ENCODE results near the gene GATA6.

Gene GATA6

GRCh38 chr18:22159014-22159413, 10.4 kb upstream of the GATA6 start:
- Mint-ChIP-seq H3K27me3 (peaks cover 17 to 34% of the 10 kb centered on the region in 2 donors), H3K4me3 (no peak overlapping the region), H3K27ac (no peak overlapping the region), H3K9me3 (no peaks in the 10 kb centered on the region), H3K36me3 (no peaks in the 10 kb centered on the region), H3K4me1 (no peaks in the 10 kb centered on the region)
- DNase-seq (no peak), ATAC-seq (replicated peaks) (no peak)

GRCh38 chr18:22161090-22161489, 8.3 kb upstream of the GATA6 start:
- peaks cover 27 to 48% of the 10 kb centered on the region in 2 donors for H3K27me3 Mint-ChIP-seq
- DNase-seq (no peak), ATAC-seq (replicated peaks) (no peak)
- H3K27ac Mint-ChIP-seq, result no peak overlapping the region
- no peaks in the 10 kb centered on the region for H3K36me3 Mint-ChIP-seq
- H3K9me3 Mint-ChIP-seq, result no peaks in the 10 kb centered on the region
- peaks cover 1 to 2% of the 10 kb centered on the region in 2 donors for H3K4me1 Mint-ChIP-seq
- H3K4me3 Mint-ChIP-seq, result no peak overlapping the region

- ATAC-seq (replicated peaks) (no peak), DNase-seq (no peak)
- peaks cover 40 to 66% of the 10 kb centered on the region in 2 donors for H3K27me3 Mint-ChIP-seq
- no peak overlapping the region for H3K4me3 Mint-ChIP-seq
- no peaks in the 10 kb centered on the region for H3K36me3 Mint-ChIP-seq
- peaks cover 8 to 10% of the 10 kb centered on the region in 2 donors for H3K4me1 Mint-ChIP-seq
- no peaks in the 10 kb centered on the region for H3K9me3 Mint-ChIP-seq
- H3K27ac Mint-ChIP-seq, result peak overlapping the region; percentile 69
These were observed 5.8 kb upstream of the GATA6 start for GRCh38 chr18:22163416-22164161.

GRCh38 chr18:22164337-22165048, 4.9 kb upstream of the GATA6 start:
- no peaks in the 10 kb centered on the region for H3K9me3 Mint-ChIP-seq
- H3K4me3 Mint-ChIP-seq, result no peak overlapping the region
- peak overlapping the region; percentile 69 for H3K27ac Mint-ChIP-seq
- no peak for DNase-seq
- H3K4me1 Mint-ChIP-seq, result peaks cover 12 to 13% of the 10 kb centered on the region in 2 donors
- H3K36me3 Mint-ChIP-seq, result no peaks in the 10 kb centered on the region
- no peak for ATAC-seq (replicated peaks)
- H3K27me3 Mint-ChIP-seq, result peaks cover 46 to 66% of the 10 kb centered on the region in 2 donors

GRCh38 chr18:22165049-22165602, 4.3 kb upstream of the GATA6 start:
- Mint-ChIP-seq H3K27me3 (peaks cover 53 to 73% of the 10 kb centered on the region in 2 donors), H3K4me3 (peak overlapping the region in 1 of 2 donors; percentile 64)

GRCh38 chr18:22165603-22166068, 3.8 kb upstream of the GATA6 start:
- H3K4me3 Mint-ChIP-seq, result no peak overlapping the region
- H3K36me3 Mint-ChIP-seq, result peaks cover 2 to 3% of the 10 kb centered on the region in 2 donors
- no peaks in the 10 kb centered on the region for H3K9me3 Mint-ChIP-seq
- DNase-seq (no peak), ATAC-seq (replicated peaks) (no peak)
- H3K4me1 Mint-ChIP-seq, result peaks cover 21 to 24% of the 10 kb centered on the region in 2 donors
- H3K27ac Mint-ChIP-seq, result no peak overlapping the region
- peaks cover 57 to 78% of the 10 kb centered on the region in 2 donors for H3K27me3 Mint-ChIP-seq

More at GRCh38 chr18:22165049-22165602, 4.3 kb upstream of the GATA6 start:
- no peaks in the 10 kb centered on the region for H3K9me3 Mint-ChIP-seq
- no peak for ATAC-seq (replicated peaks)
- peaks cover 18 to 19% of the 10 kb centered on the region in 2 donors for H3K4me1 Mint-ChIP-seq
- peak overlapping the region; percentile 77 for H3K27ac Mint-ChIP-seq
- H3K36me3 Mint-ChIP-seq, result no peaks in the 10 kb centered on the region
- DNase-seq, result no peak

GRCh38 chr18:22166069-22166950, 3.1 kb upstream of the GATA6 start:
- ATAC-seq (replicated peaks) (no peak), DNase-seq (no peak)
- Mint-ChIP-seq H3K36me3 (peaks cover 2 to 3% of the 10 kb centered on the region in 2 donors), H3K4me1 (peaks cover 23 to 30% of the 10 kb centered on the region in 2 donors), H3K27ac (peak overlapping the region; percentile 82), H3K27me3 (peaks cover 59 to 84% of the 10 kb centered on the region in 2 donors), H3K9me3 (no peaks in the 10 kb centered on the region), H3K4me3 (peak overlapping the region in 1 of 2 donors; percentile 41)

- H3K4me3 Mint-ChIP-seq, result no peak overlapping the region
- DNase-seq (no peak), ATAC-seq (replicated peaks) (no peak)
- H3K27me3 Mint-ChIP-seq, result peaks cover 59 to 79% of the 10 kb centered on the region in 2 donors
- peaks cover 23 to 30% of the 10 kb centered on the region in 2 donors for H3K4me1 Mint-ChIP-seq
- peaks cover 2 to 3% of the 10 kb centered on the region in 2 donors for H3K36me3 Mint-ChIP-seq
- no peaks in the 10 kb centered on the region for H3K9me3 Mint-ChIP-seq
- H3K27ac Mint-ChIP-seq, result peak overlapping the region; percentile 47
These were observed 2.3 kb upstream of the GATA6 start for GRCh38 chr18:22167091-22167470.

- peaks cover 2 to 3% of the 10 kb centered on the region in 2 donors for H3K36me3 Mint-ChIP-seq
- H3K4me3 Mint-ChIP-seq, result no peak overlapping the region
- peaks cover 64 to 82% of the 10 kb centered on the region in 2 donors for H3K27me3 Mint-ChIP-seq
- DNase-seq, result no peak
- no peaks in the 10 kb centered on the region for H3K9me3 Mint-ChIP-seq
- H3K27ac Mint-ChIP-seq, result peak overlapping the region; percentile 85
- peaks cover 23 to 30% of the 10 kb centered on the region in 2 donors for H3K4me1 Mint-ChIP-seq
- ATAC-seq (replicated peaks), result no peak
These were observed 1.7 kb upstream of the GATA6 start for GRCh38 chr18:22167471-22168241.

GRCh38 chr18:22168360-22168921, 948 bp upstream of the GATA6 start:
- no peak for DNase-seq
- H3K4me3 Mint-ChIP-seq, result peak overlapping the region; percentile 4 to 41
- H3K27me3 Mint-ChIP-seq, result peaks cover 69 to 82% of the 10 kb centered on the region in 2 donors
- peaks cover 2 to 3% of the 10 kb centered on the region in 2 donors for H3K36me3 Mint-ChIP-seq
- peak overlapping the region; percentile 85 for H3K27ac Mint-ChIP-seq
- H3K9me3 Mint-ChIP-seq, result no peaks in the 10 kb centered on the region
- ATAC-seq (replicated peaks), result no peak
- peaks cover 23 to 30% of the 10 kb centered on the region in 2 donors for H3K4me1 Mint-ChIP-seq

- no peak for DNase-seq
- H3K9me3 Mint-ChIP-seq, result no peaks in the 10 kb centered on the region
- peaks cover 69 to 78% of the 10 kb centered on the region in 2 donors for H3K27me3 Mint-ChIP-seq
- peak overlapping the region; percentile 88 to 89 for H3K4me3 Mint-ChIP-seq
- H3K4me1 Mint-ChIP-seq, result peaks cover 23 to 30% of the 10 kb centered on the region in 2 donors
- H3K27ac Mint-ChIP-seq, result peak overlapping the region; percentile 92
- ATAC-seq (replicated peaks), result peak; percentile 18 to 33
- H3K36me3 Mint-ChIP-seq, result peaks cover 2 to 3% of the 10 kb centered on the region in 2 donors
These were observed 566 bp downstream of the GATA6 start for GRCh38 chr18:22169889-22170420.

- no peaks in the 10 kb centered on the region for H3K9me3 Mint-ChIP-seq
- peak in 1 of 2 donors; percentile 14 for ATAC-seq (replicated peaks)
- peaks cover 2 to 3% of the 10 kb centered on the region in 2 donors for H3K36me3 Mint-ChIP-seq
- H3K4me3 Mint-ChIP-seq, result peak overlapping the region; percentile 88 to 89
- H3K4me1 Mint-ChIP-seq, result peaks cover 21 to 30% of the 10 kb centered on the region in 2 donors
- H3K27me3 Mint-ChIP-seq, result peaks cover 68 to 76% of the 10 kb centered on the region in 2 donors
- DNase-seq, result no peak
- peak overlapping the region; percentile 92 for H3K27ac Mint-ChIP-seq
These were observed 1.2 kb downstream of the GATA6 start for GRCh38 chr18:22170421-22171257.

All from stimulated activated naive B cell treated with anti-CD40 and anti-IgM and Interleukin-4, amounts not matched to agents 10 μg/mL and 1 μg/mL and 100 μg/mL, for 72 hours (primary cell).